Karpas-422 (cell line): ENCODE measurements around the gene PDE11A. TPM values are rescaled to one million over a fixed set of nuclear protein-coding genes. Genes with fewer than 3 reads are reported as not detected.

Source experiments
- DNase-seq: peaks from one replicate; pipeline ENCODE4 v3.0.0-alpha.2; 2015
- H2AFZ ChIP-seq: fragments of 200-600 bp; sonication (generic); 2 replicates; pipeline ENCODE4 v1.6.1; 2014; ENCODE audit warnings: antibody characterized with exemption, low read length, mixed read lengths
- H3K27ac ChIP-seq: fragments of 200-600 bp; sonication (generic); 2 replicates; pipeline ENCODE4 v1.5.1; 2014; ENCODE audit warnings: mild to moderate bottlenecking, low read length, moderate library complexity
- H3K27me3 ChIP-seq: fragments of 200-600 bp; sonication (generic); 2 replicates; pipeline ENCODE4 v1.6.1; 2014; ENCODE audit warnings: low read length, mixed read lengths
- H3K36me3 ChIP-seq: fragments of 200-600 bp; sonication (generic); 2 replicates; pipeline ENCODE4 v1.6.1; 2014; ENCODE audit warnings: low read length, mixed read lengths; ENCODE audit not compliant: insufficient read depth
- H3K4me1 ChIP-seq: fragments of 200-600 bp; sonication (generic); 2 replicates; pipeline ENCODE4 v1.6.1; 2014; ENCODE audit warnings: mild to moderate bottlenecking, low read length, mixed read lengths
- H3K4me2 ChIP-seq: fragments of 200-600 bp; sonication (generic); 2 replicates; pipeline ENCODE4 v1.6.1; 2014; ENCODE audit warnings: low read length, low read depth, mild to moderate bottlenecking; ENCODE audit not compliant: poor library complexity, severe bottlenecking
- H3K4me3 ChIP-seq: fragments of 200-600 bp; sonication (generic); 2 replicates; pipeline ENCODE4 v1.5.1; 2014; ENCODE audit warnings: mild to moderate bottlenecking, antibody characterized with exemption, low read length, mixed read lengths
- H3K79me2 ChIP-seq: fragments of 200-600 bp; sonication (generic); 2 replicates; pipeline ENCODE4 v1.6.1; 2014; ENCODE audit warnings: mild to moderate bottlenecking, low read length, mixed read lengths
- H3K9ac ChIP-seq: fragments of 200-600 bp; sonication (generic); 2 replicates; pipeline ENCODE4 v1.6.0; 2014; ENCODE audit warnings: low read length
- H3K9me2 ChIP-seq: fragments of 200-600 bp; sonication (generic), shearing (Covaris generic); replicated peaks from 2 replicates; pipeline ENCODE4 v1.6.0; 2014; ENCODE audit warnings: mild to moderate bottlenecking, low read length, moderate library complexity; ENCODE audit not compliant: insufficient read depth
- H3K9me3 ChIP-seq: fragments of 300-700, 200-600 bp; sonication (generic); 2 replicates; pipeline ENCODE4 v1.6.1; 2014; ENCODE audit warnings: low read length, mixed read lengths
- H4K20me1 ChIP-seq: fragments of 200-600 bp; sonication (generic); 2 replicates; pipeline ENCODE4 v1.6.1; 2014; ENCODE audit warnings: mild to moderate bottlenecking, antibody characterized with exemption, low read length, low read depth; ENCODE audit not compliant: insufficient read depth
- total RNA-seq: library from RNA; depleted of rRNA; stranded (reverse); fragments of >200 nt; shearing (Covaris generic); gene quantifications from 2 replicates; pipeline ENCODE4 v1.2.3, GENCODE V29; 2014; ENCODE audit warnings: low replicate concordance

The PDE11A gene
- total RNA-seq, 1 experiment from 2014 or later = 0.52 TPM

- Histone ChIP-seq H3K27ac (no peak overlapping the region), H3K9ac (no peak overlapping the region), H3K4me1 (no peaks in the 10 kb centered on the region), H3K9me2 (no peaks in the 10 kb centered on the region), H2AFZ (no peak overlapping the region), H3K36me3 (no peaks in the 10 kb centered on the region), H3K79me2 (no peaks in the 10 kb centered on the region), H3K9me3 (no peaks in the 10 kb centered on the region), H3K4me2 (no peak overlapping the region), H4K20me1 (no peaks in the 10 kb centered on the region), H3K27me3 (no peaks in the 10 kb centered on the region), H3K4me3 (no peak overlapping the region)
- no peak for DNase-seq
Measured at GRCh38 chr2:177587371-177587770, 485.2 kb downstream of the PDE11A start.

GRCh38 chr2:177586154-177586553 lies 486.4 kb downstream of the PDE11A start:
- H3K27ac ChIP-seq = no peak overlapping the region
- H3K9me2 ChIP-seq = no peaks in the 10 kb centered on the region
- H3K79me2 ChIP-seq = no peaks in the 10 kb centered on the region
- H3K4me1 ChIP-seq = no peaks in the 10 kb centered on the region
- no peak overlapping the region for H3K4me3 ChIP-seq
- DNase-seq = no peak
- no peak overlapping the region for H2AFZ ChIP-seq
- H4K20me1 ChIP-seq = no peaks in the 10 kb centered on the region
- H3K36me3 ChIP-seq = no peaks in the 10 kb centered on the region
- H3K9me3 ChIP-seq = no peaks in the 10 kb centered on the region
- H3K27me3 ChIP-seq = no peaks in the 10 kb centered on the region
- no peak overlapping the region for H3K4me2 ChIP-seq
- no peak overlapping the region for H3K9ac ChIP-seq

GRCh38 chr2:177585234-177585863 lies 487.2 kb downstream of the PDE11A start:
- Histone ChIP-seq H3K9ac (no peak overlapping the region), H3K9me3 (no peaks in the 10 kb centered on the region), H4K20me1 (no peaks in the 10 kb centered on the region), H3K9me2 (no peaks in the 10 kb centered on the region), H3K27ac (no peak overlapping the region), H3K36me3 (no peaks in the 10 kb centered on the region), H3K27me3 (no peaks in the 10 kb centered on the region), H3K4me3 (no peak overlapping the region), H2AFZ (no peak overlapping the region; the same call in 1 of the 2 replicates), H3K4me2 (no peak overlapping the region), H3K79me2 (no peaks in the 10 kb centered on the region), H3K4me1 (no peaks in the 10 kb centered on the region)
- peak; percentile 2 for DNase-seq

DNA sequence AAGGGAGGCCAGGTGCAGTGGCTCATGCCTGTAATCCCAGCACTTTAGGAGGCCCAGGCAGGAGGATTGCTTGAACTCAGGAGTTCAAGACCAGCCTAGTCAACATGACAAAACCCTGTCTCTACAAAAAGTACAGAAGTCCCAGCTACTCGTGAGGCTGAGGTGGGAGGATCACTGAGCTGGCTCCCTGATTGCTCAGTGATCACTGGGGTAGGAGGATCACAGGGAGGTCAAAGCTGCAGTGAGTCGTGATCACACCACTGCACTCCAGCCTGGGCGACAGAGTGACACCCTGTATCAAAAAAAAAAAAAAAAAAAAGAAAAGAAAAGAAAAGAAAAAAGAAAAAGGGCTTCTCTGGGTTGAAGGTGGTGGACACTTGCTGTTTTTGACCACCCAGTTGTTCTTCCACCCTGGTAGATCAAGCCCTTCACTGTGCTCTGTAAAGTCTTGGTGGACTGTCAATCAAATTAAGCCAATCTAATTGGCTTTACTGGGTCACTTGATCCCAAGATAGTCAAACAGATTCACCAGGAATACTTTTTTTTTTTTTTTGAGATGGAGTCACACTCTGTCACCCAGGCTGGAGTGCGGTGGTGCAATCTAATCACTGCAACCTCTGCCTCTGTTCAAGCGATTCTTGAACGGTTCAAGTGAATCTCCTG lies 488.4 kb downstream of the PDE11A start:
- Histone ChIP-seq H3K27me3 (no peaks in the 10 kb centered on the region), H2AFZ (no peak overlapping the region), H3K36me3 (no peaks in the 10 kb centered on the region), H3K9ac (no peak overlapping the region), H3K27ac (no peak overlapping the region), H3K79me2 (no peaks in the 10 kb centered on the region), H3K4me3 (no peak overlapping the region), H3K4me1 (no peaks in the 10 kb centered on the region), H3K9me2 (no peaks in the 10 kb centered on the region), H3K4me2 (no peak overlapping the region), H4K20me1 (no peaks in the 10 kb centered on the region), H3K9me3 (no peaks in the 10 kb centered on the region)
- peak; percentile 16 for DNase-seq

- Histone ChIP-seq H3K79me2 (no peaks in the 10 kb centered on the region), H3K9me3 (no peaks in the 10 kb centered on the region), H4K20me1 (no peaks in the 10 kb centered on the region)
Measured at GRCh38 chr2:177582000-177582399, 490.6 kb downstream of the PDE11A start.

DNA sequence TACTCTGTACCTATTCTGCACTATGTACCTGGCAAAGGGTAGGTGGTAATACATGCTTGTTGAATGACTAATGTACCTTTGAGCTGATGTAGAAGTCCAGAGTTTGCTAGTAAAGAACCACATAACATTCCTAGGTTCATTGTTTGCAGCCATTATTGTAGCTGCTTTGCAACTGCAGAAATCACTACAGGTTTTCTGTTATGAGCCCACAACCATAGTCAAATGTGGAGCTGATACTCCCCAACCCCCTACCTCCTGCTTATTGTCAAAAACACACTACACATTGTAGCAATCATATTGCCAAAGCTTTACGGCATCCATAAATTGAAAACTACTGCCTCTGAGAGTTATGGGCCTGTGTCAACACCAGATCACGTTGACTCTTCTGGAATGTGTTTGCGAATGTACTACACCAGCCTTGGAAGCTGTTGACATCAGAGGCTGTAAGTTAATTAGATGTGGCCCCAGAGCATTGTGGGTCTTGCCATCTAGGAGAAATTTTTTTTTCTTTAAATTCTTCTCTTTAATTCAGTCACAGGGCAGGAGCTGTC lies 493.0 kb downstream of the PDE11A start:
- H3K79me2 ChIP-seq = no peaks in the 10 kb centered on the region
- no peaks in the 10 kb centered on the region for H3K9me2 ChIP-seq
- no peak overlapping the region for H3K4me2 ChIP-seq
- H3K36me3 ChIP-seq = no peaks in the 10 kb centered on the region
- H3K27me3 ChIP-seq = no peaks in the 10 kb centered on the region
- no peak overlapping the region for H3K27ac ChIP-seq
- no peak overlapping the region for H2AFZ ChIP-seq
- H3K4me3 ChIP-seq = no peak overlapping the region
- H3K9ac ChIP-seq = no peak overlapping the region
- no peaks in the 10 kb centered on the region for H3K4me1 ChIP-seq
- DNase-seq = no peak
- H4K20me1 ChIP-seq = no peaks in the 10 kb centered on the region
- H3K9me3 ChIP-seq = no peaks in the 10 kb centered on the region

More at GRCh38 chr2:177582000-177582399, 490.6 kb downstream of the PDE11A start:
- Histone ChIP-seq H3K27ac (no peak overlapping the region), H3K9me2 (no peaks in the 10 kb centered on the region), H2AFZ (no peak overlapping the region), H3K4me3 (no peak overlapping the region), H3K4me2 (no peak overlapping the region), H3K4me1 (no peaks in the 10 kb centered on the region), H3K27me3 (no peaks in the 10 kb centered on the region), H3K36me3 (no peaks in the 10 kb centered on the region), H3K9ac (no peak overlapping the region)
- no peak for DNase-seq

DNA sequence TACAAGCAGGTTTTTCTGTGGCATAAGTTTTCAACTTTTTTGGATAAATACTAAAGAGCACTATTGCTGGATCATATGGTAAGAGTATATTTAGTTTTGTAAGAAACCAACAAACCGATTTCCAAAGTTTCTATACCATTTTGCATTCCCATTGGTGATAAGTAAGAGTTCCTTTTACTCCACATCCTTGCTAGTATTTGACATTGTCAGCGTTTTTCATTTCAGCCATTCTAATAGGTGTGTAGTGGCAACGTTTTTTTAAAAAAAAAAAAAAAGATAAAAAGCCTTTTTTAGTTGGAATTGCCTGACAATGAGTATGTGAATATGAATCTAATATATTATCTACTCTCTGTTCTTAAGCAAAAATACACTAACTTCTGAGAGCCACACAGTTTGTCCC lies 494.1 kb downstream of the PDE11A start:
- Histone ChIP-seq H4K20me1 (no peaks in the 10 kb centered on the region), H3K4me1 (no peaks in the 10 kb centered on the region), H3K9me2 (no peaks in the 10 kb centered on the region), H3K36me3 (no peaks in the 10 kb centered on the region), H3K79me2 (no peaks in the 10 kb centered on the region), H3K9me3 (no peaks in the 10 kb centered on the region), H3K27ac (no peak overlapping the region), H3K9ac (no peak overlapping the region), H3K4me3 (no peak overlapping the region), H3K4me2 (no peak overlapping the region), H3K27me3 (no peaks in the 10 kb centered on the region), H2AFZ (no peak overlapping the region)
- DNase-seq = no peak

DNA sequence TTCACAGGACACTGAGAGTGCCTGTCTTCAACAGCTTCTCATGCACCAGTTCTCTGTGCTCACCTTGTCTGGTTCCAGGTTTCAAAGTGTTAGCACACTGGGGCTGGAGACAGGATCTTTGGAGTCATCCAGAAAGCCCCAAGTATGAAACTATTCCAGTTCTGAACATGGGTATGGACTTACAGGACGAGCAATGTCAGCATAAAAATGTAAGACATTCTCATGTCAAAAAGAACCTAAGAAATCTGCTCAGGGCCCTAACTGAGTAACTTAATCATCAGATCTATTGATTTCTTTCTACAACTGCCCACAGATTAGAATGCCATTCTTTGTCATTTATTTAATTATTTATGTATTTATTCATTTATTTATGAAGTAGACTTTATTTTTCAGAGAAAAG lies 495.5 kb downstream of the PDE11A start:
- no peaks in the 10 kb centered on the region for H3K79me2 ChIP-seq
- no peaks in the 10 kb centered on the region for H3K36me3 ChIP-seq
- no peak overlapping the region for H3K4me2 ChIP-seq
- H3K27ac ChIP-seq = no peak overlapping the region
- H3K9me3 ChIP-seq = no peaks in the 10 kb centered on the region
- H3K27me3 ChIP-seq = no peaks in the 10 kb centered on the region
- no peak overlapping the region for H3K4me3 ChIP-seq
- no peaks in the 10 kb centered on the region for H3K9me2 ChIP-seq
- no peak for DNase-seq
- H2AFZ ChIP-seq = no peak overlapping the region
- H4K20me1 ChIP-seq = no peaks in the 10 kb centered on the region
- no peaks in the 10 kb centered on the region for H3K4me1 ChIP-seq
- H3K9ac ChIP-seq = no peak overlapping the region
